ENCODE measurements around the gene CYB561A3. TPM values are rescaled to one million over a fixed set of nuclear protein-coding genes. Genes with fewer than 3 reads are reported as not detected.
A peak's percentile ranks its signal among the peaks of the same experiment; 100 is the strongest.

Gene CYB561A3
- total and polyA plus RNA-seq, 2 of the 13 experiments (the other 11 are each of a cell fraction or from before 2014, with no cell fraction given), result 11.4 to 14.9 TPM

- TF ChIP-seq CENPX (CRISPR knock-in tag; IDR thresholded peaks at IDR 0.05) (no peak), ZNF468 (CRISPR knock-in tag; IDR thresholded peaks at IDR 0.05) (peak; percentile 82), ZNF567 (CRISPR knock-in tag; IDR thresholded peaks at IDR 0.05; ENCODE audit: borderline replicate concordance) (no peak), HMG20A (CRISPR knock-in tag; IDR thresholded peaks at IDR 0.05; ENCODE audit: borderline replicate concordance) (no peak), EHMT2 (IDR thresholded peaks at IDR 0.05; ENCODE audit: borderline replicate concordance, low read depth, low read length) (no peak), MXD4 (CRISPR knock-in tag; IDR thresholded peaks at IDR 0.05) (peak; percentile 71), AFF4 (CRISPR knock-in tag; IDR thresholded peaks at IDR 0.05) (no peak), ZNF382 (CRISPR knock-in tag; IDR thresholded peaks at IDR 0.05; ENCODE audit: borderline replicate concordance) (no peak), ZNF337 (CRISPR knock-in tag; IDR thresholded peaks at IDR 0.05; ENCODE audit: borderline replicate concordance, low read depth) (peak; percentile 93), KMT2B (CRISPR knock-in tag; IDR thresholded peaks at IDR 0.05) (peak; percentile 87), GFI1 (CRISPR knock-in tag; IDR thresholded peaks at IDR 0.05; ENCODE audit: borderline replicate concordance) (0 out of 2 replicates have a peak, but pooled peaks have one; percentile 25)
- TF ChIP-seq, protein P1, sequence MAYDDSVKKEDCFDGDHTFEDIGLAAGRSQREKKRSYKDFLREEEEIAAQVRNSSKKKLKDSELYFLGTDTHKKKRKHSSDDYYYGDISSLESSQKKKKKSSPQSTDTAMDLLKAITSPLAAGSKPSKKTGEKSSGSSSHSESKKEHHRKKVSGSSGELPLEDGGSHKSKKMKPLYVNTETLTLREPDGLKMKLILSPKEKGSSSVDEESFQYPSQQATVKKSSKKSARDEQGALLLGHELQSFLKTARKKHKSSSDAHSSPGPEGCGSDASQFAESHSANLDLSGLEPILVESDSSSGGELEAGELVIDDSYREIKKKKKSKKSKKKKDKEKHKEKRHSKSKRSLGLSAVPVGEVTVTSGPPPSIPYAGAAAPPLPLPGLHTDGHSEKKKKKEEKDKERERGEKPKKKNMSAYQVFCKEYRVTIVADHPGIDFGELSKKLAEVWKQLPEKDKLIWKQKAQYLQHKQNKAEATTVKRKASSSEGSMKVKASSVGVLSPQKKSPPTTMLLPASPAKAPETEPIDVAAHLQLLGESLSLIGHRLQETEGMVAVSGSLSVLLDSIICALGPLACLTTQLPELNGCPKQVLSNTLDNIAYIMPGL (CRISPR knock-in tag; IDR thresholded peaks at IDR 0.05; ENCODE audit: borderline replicate concordance in 1 of 2, low read depth in 1 of 2), result peak; percentile 27 to 85; a peak in 2 of 4 replicates
- TF ChIP-seq, protein P2, sequence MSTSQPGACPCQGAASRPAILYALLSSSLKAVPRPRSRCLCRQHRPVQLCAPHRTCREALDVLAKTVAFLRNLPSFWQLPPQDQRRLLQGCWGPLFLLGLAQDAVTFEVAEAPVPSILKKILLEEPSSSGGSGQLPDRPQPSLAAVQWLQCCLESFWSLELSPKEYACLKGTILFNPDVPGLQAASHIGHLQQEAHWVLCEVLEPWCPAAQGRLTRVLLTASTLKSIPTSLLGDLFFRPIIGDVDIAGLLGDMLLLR (CRISPR knock-in tag; IDR thresholded peaks at IDR 0.05), result no peak; the same call in 1 of the 2 replicates
- TF ChIP-seq, protein P3, sequence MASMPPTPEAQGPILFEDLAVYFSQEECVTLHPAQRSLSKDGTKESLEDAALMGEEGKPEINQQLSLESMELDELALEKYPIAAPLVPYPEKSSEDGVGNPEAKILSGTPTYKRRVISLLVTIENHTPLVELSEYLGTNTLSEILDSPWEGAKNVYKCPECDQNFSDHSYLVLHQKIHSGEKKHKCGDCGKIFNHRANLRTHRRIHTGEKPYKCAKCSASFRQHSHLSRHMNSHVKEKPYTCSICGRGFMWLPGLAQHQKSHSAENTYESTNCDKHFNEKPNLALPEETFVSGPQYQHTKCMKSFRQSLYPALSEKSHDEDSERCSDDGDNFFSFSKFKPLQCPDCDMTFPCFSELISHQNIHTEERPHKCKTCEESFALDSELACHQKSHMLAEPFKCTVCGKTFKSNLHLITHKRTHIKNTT (CRISPR knock-in tag; IDR thresholded peaks at IDR 0.05), result no peak
- TF ChIP-seq, protein P4, sequence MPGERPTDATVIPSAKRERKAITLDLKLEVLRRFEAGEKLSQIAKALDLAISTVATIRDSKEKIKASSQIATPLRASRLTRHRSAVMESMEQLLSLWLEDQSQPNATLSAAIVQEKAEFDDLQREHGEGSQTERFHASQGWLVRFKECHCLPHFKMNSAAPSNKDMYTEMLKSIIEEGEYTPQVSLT (CRISPR knock-in tag; IDR thresholded peaks at IDR 0.05; ENCODE audit: borderline replicate concordance, low read depth), result no peak
- TF ChIP-seq, protein P5, sequence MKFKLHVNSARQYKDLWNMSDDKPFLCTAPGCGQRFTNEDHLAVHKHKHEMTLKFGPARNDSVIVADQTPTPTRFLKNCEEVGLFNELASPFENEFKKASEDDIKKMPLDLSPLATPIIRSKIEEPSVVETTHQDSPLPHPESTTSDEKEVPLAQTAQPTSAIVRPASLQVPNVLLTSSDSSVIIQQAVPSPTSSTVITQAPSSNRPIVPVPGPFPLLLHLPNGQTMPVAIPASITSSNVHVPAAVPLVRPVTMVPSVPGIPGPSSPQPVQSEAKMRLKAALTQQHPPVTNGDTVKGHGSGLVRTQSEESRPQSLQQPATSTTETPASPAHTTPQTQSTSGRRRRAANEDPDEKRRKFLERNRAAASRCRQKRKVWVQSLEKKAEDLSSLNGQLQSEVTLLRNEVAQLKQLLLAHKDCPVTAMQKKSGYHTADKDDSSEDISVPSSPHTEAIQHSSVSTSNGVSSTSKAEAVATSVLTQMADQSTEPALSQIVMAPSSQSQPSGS (CRISPR knock-in tag; IDR thresholded peaks at IDR 0.05), result peak; percentile 21; the same call in 1 of the 2 replicates
- TF ChIP-seq, protein P6, sequence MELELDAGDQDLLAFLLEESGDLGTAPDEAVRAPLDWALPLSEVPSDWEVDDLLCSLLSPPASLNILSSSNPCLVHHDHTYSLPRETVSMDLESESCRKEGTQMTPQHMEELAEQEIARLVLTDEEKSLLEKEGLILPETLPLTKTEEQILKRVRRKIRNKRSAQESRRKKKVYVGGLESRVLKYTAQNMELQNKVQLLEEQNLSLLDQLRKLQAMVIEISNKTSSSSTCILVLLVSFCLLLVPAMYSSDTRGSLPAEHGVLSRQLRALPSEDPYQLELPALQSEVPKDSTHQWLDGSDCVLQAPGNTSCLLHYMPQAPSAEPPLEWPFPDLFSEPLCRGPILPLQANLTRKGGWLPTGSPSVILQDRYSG (CRISPR knock-in tag; IDR thresholded peaks at IDR 0.05), result 0 out of 2 replicates have a peak, but pooled peaks have one; percentile 48
Measured at GRCh38 chr11:61361741-61362541, at the start of gene CYB561A3, which contains the start of gene TMEM138 (continued).

All from HepG2 (cell line).